CD4-positive, alpha-beta T cell treated with Interleukin-6 for 4 hours (primary cell): ENCODE results near the gene GGA1.
"Not testable (repeated sequence)": the region's sequence is repeated elsewhere in the genome, so short reads cannot be mapped to it uniquely, and the experiment has no call there.

Experiments used
- DNase-seq: peaks from one replicate; pipeline ENCODE4 v3.0.0-alpha.2; 2020; ENCODE audit warnings: mixed read lengths

The GGA1 gene

DNA sequence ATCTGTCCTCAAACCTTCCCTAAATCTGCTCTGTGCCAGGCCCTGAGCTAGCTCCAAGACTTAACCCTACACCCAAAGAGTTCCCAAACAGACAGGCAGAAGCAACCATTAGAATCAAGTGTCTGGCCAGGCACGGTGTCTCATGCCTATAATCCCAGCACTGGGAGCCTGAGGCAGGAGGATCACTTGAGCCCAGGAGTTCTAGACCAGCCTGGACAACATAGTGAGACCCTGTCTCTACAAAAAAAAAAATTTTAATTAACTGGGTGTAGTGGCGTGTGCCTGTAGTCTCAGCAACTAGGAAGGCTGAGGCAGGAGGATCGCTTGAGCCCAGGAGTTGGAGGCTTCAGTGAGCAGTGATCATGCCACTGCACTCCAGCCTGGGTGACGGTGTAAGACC is 47.9 kb downstream of the GGA1 start:
- not testable (repeated sequence) for DNase-seq

- DNase-seq = no peak
These were observed 49.0 kb downstream of the GGA1 start for GRCh38 chr22:37657590-37658132.

DNA sequence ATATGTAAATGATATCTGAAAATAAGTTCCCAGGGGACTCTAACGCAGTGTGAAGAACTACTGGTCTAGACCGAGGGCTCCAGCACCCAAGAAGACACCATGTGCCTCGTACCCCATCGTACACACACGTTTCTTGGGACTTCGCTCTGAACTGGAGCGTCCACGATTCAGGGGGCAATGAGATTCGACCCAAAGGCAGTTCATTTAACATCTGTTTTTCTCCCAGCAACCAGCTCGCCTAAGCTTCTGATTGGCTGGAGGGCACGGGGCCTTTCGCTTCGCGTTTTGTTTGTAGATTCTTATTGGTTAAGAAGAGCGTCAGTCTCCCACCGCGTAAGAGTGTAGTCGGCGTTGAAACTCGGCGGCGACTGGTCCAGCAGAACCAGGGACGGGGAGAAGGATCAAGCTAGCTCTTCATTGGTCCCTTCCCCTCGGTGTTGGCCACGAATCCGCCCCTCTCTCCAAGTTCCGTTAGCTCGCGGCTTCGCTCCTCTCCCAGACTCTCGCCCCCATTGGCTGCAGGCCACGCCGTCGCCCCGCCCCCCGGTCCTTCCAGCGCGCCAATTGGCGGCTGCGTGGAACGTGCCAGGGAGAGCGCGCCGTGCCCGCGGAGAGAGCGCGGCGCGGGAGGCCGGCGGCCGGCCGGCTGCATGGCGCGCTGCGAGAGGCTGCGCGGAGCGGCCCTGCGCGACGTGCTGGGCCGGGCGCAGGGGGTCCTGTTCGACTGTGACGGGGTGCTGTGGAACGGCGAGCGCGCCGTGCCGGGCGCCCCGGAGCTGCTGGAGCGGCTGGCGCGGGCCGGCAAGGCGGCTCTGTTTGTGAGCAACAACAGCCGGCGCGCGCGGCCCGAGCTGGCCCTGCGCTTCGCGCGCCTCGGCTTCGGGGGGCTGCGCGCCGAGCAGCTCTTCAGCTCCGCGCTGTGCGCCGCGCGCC is 49.8 kb downstream of the GGA1 start, which contains the start of gene PDXP:
PDXP (plus strand) TSS at position 591 of the 933 bp plus-strand sequence; CDS start at position 651, 60 bp downstream.
- peak; percentile 99 for DNase-seq

DNA sequence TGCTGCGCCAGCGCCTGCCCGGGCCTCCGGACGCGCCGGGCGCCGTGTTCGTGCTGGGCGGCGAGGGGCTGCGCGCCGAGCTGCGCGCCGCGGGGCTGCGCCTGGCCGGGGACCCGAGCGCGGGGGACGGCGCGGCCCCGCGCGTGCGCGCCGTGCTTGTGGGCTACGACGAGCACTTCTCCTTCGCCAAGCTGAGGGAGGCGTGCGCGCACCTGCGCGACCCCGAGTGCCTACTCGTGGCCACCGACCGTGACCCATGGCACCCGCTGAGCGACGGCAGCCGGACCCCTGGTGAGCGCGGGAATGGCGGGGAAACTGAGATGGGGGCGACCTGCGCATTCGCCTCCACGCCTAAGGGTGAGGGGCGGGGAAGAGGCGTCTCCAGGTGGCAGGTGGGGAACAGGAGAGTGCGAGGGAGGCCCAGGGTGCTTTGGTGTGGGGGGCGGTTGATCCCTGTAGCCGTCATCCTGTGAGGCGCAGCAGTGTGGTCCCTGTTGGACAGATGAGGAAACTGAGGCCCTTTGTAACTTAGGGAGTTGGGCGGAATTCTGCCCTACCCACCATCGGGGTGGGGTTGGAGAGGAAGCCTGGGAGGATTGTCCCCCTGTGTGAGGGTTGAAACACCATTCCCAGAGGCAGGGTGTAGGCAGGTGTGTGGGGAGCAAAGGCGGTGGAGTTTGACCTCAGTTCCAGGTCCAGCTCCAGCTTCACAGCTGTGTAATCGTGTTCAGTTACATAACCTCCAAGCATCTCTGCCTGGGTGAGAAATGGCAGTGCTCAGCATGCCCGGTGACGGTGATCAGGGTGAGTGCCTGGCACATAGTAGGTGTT is 50.6 kb downstream of the GGA1 start:
- peak; percentile 40 for DNase-seq

DNA sequence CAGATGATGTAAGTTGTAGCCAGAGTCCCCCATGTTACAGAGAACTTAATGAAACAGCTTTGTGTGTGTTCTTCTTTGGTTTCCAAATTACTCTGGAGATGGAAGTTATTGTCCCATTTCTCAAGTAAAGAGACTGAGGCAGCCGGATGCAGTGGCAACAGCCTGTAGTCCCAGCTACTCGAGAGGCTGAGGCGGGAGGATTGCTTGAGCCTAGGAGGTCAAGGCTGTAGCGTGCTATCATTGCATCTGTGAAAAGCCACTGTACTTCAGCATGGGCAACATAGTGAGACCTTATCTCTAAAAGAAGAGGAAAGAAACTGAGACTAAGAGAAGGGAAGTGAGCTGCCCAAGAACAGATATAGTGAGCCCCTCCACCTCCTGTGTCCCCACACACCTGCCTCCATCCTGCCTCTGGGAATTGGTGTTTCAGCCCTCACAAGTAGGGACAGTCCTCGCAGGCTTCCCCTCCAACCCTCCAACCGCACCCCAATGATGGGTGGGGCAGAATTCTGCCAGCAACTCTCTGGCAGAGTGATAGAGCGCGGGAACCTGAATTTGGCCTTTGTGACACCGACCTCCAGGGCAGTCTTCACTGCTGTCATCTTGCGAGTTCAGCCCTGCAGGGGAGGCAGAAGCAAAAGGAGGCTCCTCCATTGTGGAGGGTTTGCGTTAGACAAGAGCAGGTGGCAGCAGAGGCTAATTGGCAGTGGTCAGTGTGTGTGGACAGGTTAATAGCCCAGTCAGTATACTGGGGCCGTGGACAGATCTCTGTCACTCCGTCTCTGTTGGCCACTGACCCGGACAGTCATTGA is 51.5 kb downstream of the GGA1 start:
- DNase-seq = no peak

DNA sequence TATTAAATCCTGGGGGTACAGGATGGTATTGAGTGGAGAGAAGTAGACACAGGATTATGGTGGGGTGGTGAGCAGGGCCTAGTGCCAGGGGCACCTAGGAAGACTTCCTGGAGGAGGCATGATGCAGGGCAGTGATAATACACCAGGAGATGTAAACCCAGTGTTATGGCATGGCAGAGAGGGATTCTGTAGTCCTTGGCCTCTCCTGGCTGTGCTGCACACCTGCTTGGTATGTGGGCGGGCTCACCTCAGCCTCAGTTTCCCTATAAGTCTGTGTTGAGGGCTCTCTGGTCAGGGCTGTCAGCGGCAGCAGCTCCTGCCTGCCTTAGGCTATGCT is 52.0 kb downstream of the GGA1 start:
- no peak for DNase-seq

- peak; percentile 43 for DNase-seq
These were observed 52.7 kb downstream of the GGA1 start for GRCh38 chr22:37661160-37661924.

- DNase-seq = no peak
These were observed 53.4 kb downstream of the GGA1 start for GRCh38 chr22:37662039-37662438.

- DNase-seq = no peak
These were observed 55.0 kb downstream of the GGA1 start for GRCh38 chr22:37663521-37664140.

DNA sequence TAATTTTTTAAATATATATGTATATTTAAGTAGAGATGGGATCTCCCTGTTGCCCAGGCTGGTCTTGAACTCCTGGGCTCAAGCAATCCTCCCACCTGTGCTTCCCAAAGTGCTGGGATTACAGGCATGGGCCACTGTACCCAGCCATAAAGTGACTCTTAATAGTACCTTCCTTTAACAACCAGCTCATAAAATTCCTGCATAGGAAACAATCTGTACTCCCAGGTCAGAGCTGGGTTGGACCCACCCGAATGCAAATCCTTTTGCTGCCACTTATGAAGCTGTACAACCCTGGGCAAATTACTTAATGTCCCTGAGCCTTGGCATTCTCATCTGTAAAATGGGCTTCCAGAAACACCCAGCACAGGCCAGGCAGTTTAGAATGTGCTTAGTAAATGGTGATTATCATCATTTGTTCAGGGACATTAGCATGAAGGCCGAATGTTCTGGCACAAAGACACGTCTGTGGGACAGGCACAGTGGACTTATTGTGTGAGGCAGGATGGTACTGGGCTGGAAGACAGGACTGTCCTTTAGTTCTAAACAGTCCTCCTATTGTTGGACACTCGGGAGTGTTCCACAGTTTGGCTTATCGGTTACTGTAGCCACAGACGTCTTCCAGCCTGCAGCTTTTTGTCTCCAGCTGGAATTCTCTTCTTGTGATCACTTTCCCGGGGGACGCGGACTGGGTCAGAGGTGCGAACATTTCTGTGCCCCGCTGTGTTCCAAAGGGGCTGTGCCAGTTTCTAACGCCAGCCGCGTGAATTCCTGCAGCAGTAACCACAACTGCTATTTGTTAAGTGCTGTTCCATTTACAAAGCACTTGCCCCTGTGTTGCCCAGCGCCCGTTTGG is 55.8 kb downstream of the GGA1 start:
- no peak for DNase-seq

GRCh38 chr22:37665487-37665886 is 56.9 kb downstream of the GGA1 start:
- no peak for DNase-seq

DNA sequence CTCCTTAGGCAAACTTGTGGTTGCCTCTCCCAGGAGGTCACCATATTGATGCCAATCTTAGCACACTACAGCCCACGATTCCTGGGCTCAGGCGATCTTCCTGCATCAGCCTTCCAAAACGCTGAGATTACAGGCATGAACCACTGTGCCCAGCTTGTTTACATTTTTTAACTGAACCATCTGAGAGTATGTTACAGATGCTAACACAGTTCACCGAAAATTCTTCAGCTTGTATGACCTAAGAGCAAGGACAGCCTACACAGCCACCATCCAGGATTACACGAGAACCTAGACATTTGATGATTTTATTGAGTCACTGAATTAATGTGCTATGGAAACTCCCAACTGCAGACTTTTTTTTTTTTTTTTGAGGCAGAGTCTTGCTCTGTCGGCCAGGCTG is 61.0 kb downstream of the GGA1 start:
- no peak for DNase-seq

- peak; percentile 54 for DNase-seq
These were observed 63.7 kb downstream of the GGA1 start for GRCh38 chr22:37672206-37672919.

GRCh38 chr22:37672920-37673455 is 64.4 kb downstream of the GGA1 start:
- DNase-seq = no peak

GRCh38 chr22:37674248-37674647 is 65.6 kb downstream of the GGA1 start:
- no peak for DNase-seq

DNA sequence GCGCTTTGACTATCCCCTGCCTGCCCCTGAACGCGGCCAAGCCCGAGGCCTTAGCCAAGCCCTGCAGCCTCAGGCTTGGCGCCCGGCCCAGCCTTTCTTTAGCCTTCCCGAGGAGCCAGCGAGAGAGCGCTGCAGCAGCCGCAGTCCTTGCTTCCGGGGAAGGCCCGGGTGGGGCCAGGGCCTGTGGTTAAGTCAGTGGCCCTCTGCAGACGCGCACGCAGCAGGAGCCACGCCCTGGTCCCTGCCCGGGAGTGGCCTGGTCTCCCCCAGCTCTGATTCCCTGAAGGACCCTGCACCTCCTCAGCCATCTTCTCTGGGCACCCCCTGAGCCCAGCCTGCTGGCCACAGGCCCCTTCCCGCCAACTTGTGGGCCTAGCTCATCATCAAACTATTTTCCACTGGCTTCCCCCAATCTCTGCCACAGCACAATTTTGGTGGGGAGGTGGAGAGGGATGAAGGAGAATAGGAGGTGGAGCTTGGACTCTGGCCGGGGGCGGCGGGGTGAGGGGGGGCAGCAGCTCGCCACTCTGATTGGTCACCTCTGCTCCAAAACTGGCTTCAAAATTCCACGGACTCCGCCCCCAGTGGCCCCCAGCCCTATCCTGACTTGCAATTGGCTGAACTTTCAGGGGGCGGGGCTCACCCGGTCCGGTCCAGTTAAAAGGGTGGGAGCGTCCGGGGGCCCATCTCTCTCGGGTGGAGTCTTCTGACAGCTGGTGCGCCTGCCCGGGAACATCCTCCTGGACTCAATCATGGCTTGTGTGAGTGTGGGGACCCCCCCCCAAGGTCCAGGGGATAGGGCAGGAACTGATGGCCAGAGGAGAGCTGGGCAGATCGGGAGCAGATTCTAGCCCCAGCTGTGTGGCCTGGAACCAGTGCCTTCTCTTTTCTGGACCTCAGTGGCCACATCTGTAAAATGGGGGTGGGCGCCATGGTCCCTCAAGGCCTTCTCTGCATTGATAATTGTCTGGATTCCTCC is 66.6 kb downstream of the GGA1 start, which contains the start of gene LGALS1:
LGALS1 (plus strand) TSS at position 686 of the 979 bp plus-strand sequence; CDS start at position 753, 67 bp downstream.
- peak; percentile 74 for DNase-seq

- DNase-seq = peak; percentile 26
These were observed 67.5 kb downstream of the GGA1 start for GRCh38 chr22:37675930-37676735.
